Measurements from ENCODE around the gene PGAP3.

PGAP3 gene

GRCh38 chr17:39636587-39636926, 51.3 kb downstream of the PGAP3 start:
- Histone ChIP-seq H3K27ac (ENCODE audit: low read depth, low read length, poor library complexity, severe bottlenecking) (peak overlapping the region; percentile 30), H3K4me1 (ENCODE audit: insufficient read depth, low read length, severe bottlenecking) (peaks cover 28% of the 10 kb centered on the region), H2AFZ (ENCODE audit: low read length) (no peak overlapping the region), H3K9me3 (ENCODE audit: low read length) (no peaks in the 10 kb centered on the region), H3K9me2 (ENCODE audit: low read depth, low read length) (no peaks in the 10 kb centered on the region), H3F3A (ENCODE audit: insufficient read depth, low read length) (no peaks in the 10 kb centered on the region), H3K36me3 (ENCODE audit: insufficient read depth, low read length) (no peaks in the 10 kb centered on the region), H3K79me2 (ENCODE audit: insufficient read depth, low read length) (no peaks in the 10 kb centered on the region; the same call in 1 of the 2 replicates), H3K4me3 (ENCODE audit: low read depth, low read length, poor library complexity, severe bottlenecking) (peak overlapping the region; percentile 81), H4K20me1 (ENCODE audit: insufficient read depth, low read length) (no peaks in the 10 kb centered on the region), H3K27me3 (ENCODE audit: insufficient read depth, low read length) (no peaks in the 10 kb centered on the region), H3K4me2 (ENCODE audit: low read length) (peak overlapping the region; percentile 96), H3K9ac (ENCODE audit: low read length) (peak overlapping the region; percentile 84)
- TF ChIP-seq CTCF (IDR thresholded peaks at IDR 0.05; ENCODE audit: low read length) (no peak), EZH2 (IDR thresholded peaks at IDR 0.05; ENCODE audit: borderline replicate concordance, low read length) (no peak)

- no peak overlapping the region for H3K4me3 ChIP-seq (ENCODE audit: low read depth, low read length, poor library complexity, severe bottlenecking)
- H3K79me2 ChIP-seq (ENCODE audit: insufficient read depth, low read length), result no peaks in the 10 kb centered on the region; the same call in 1 of the 2 replicates
- no peaks in the 10 kb centered on the region for H3F3A ChIP-seq (ENCODE audit: insufficient read depth, low read length)
- H3K9me3 ChIP-seq (ENCODE audit: low read length), result no peaks in the 10 kb centered on the region
- no peaks in the 10 kb centered on the region for H4K20me1 ChIP-seq (ENCODE audit: insufficient read depth, low read length)
- no peak overlapping the region for H2AFZ ChIP-seq (ENCODE audit: low read length)
- H3K36me3 ChIP-seq (ENCODE audit: insufficient read depth, low read length), result no peaks in the 10 kb centered on the region
- H3K9ac ChIP-seq (ENCODE audit: low read length), result no peak overlapping the region; the same call in 1 of the 2 replicates
- H3K9me2 ChIP-seq (ENCODE audit: low read depth, low read length), result no peaks in the 10 kb centered on the region
- H3K27me3 ChIP-seq (ENCODE audit: insufficient read depth, low read length), result no peaks in the 10 kb centered on the region
- no peak overlapping the region for H3K27ac ChIP-seq (ENCODE audit: low read depth, low read length, poor library complexity, severe bottlenecking)
- no peak overlapping the region for H3K4me2 ChIP-seq (ENCODE audit: low read length)
- peaks cover 28% of the 10 kb centered on the region for H3K4me1 ChIP-seq (ENCODE audit: insufficient read depth, low read length, severe bottlenecking)
- TF ChIP-seq CTCF (IDR thresholded peaks at IDR 0.05; ENCODE audit: low read length) (no peak), EZH2 (IDR thresholded peaks at IDR 0.05; ENCODE audit: borderline replicate concordance, low read length) (no peak)
Measured at GRCh38 chr17:39635614-39636176, 52.2 kb downstream of the PGAP3 start.

- Histone ChIP-seq H3K27ac (ENCODE audit: low read depth, low read length, poor library complexity, severe bottlenecking) (no peak overlapping the region), H2AFZ (ENCODE audit: low read length) (no peak overlapping the region), H3K4me1 (ENCODE audit: insufficient read depth, low read length, severe bottlenecking) (peaks cover 28% of the 10 kb centered on the region)
Measured at GRCh38 chr17:39634384-39634871, 53.4 kb downstream of the PGAP3 start.

More at GRCh38 chr17:39634384-39634871, 53.4 kb downstream of the PGAP3 start:
- Histone ChIP-seq H3K4me2 (ENCODE audit: low read length) (no peak overlapping the region), H3K9me3 (ENCODE audit: low read length) (no peaks in the 10 kb centered on the region), H3K36me3 (ENCODE audit: insufficient read depth, low read length) (no peaks in the 10 kb centered on the region), H3K9ac (ENCODE audit: low read length) (no peak overlapping the region), H4K20me1 (ENCODE audit: insufficient read depth, low read length) (no peaks in the 10 kb centered on the region), H3K27me3 (ENCODE audit: insufficient read depth, low read length) (no peaks in the 10 kb centered on the region), H3K4me3 (ENCODE audit: low read depth, low read length, poor library complexity, severe bottlenecking) (no peak overlapping the region), H3K79me2 (ENCODE audit: insufficient read depth, low read length) (no peaks in the 10 kb centered on the region; the same call in 1 of the 2 replicates), H3F3A (ENCODE audit: insufficient read depth, low read length) (no peaks in the 10 kb centered on the region), H3K9me2 (ENCODE audit: low read depth, low read length) (no peaks in the 10 kb centered on the region)
- no peak for TF ChIP-seq EZH2 (IDR thresholded peaks at IDR 0.05; ENCODE audit: borderline replicate concordance, low read length)
- TF ChIP-seq CTCF (IDR thresholded peaks at IDR 0.05; ENCODE audit: low read length), result peak; percentile 97
